ENCODE data around the gene MAP6D1.

The MAP6D1 gene

GRCh38 chr3:183775781-183776180, 49.6 kb downstream of the MAP6D1 start:
- no peak overlapping the region for H3K4me3 Mint-ChIP-seq
- H3K27me3 Mint-ChIP-seq (ENCODE audit: low read depth) = no peaks in the 10 kb centered on the region
- DNase-seq (ENCODE audit: low spot score) = no peak
- H3K9me3 Mint-ChIP-seq = no peaks in the 10 kb centered on the region
- H3K4me1 Mint-ChIP-seq (ENCODE audit: low read depth) = no peaks in the 10 kb centered on the region
- no peak overlapping the region for H3K27ac Mint-ChIP-seq
- H3K36me3 Mint-ChIP-seq (ENCODE audit: low read depth) = peaks cover 48% of the 10 kb centered on the region

DNA sequence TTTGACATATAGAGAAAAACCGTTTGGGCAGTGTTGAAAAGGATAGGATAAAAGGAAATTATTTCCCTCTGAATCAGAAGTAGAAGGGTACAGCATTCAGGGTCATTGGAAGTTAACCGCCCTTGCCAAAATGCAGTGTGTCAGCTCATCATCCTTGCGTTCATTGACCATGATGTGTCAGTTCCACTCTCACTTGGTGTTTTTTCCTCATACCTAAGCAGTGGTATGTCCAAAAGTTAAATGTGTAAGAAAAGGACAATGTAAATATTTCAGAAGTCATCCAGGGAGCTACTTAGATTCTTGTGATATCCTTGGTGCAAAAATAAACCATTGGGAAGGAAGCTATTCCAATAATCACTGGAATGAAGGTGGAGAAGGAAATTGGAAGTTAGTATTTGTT, 50.7 kb downstream of the MAP6D1 start:
- no peaks in the 10 kb centered on the region for H3K4me1 Mint-ChIP-seq (ENCODE audit: low read depth)
- H3K4me3 Mint-ChIP-seq = no peak overlapping the region
- H3K36me3 Mint-ChIP-seq (ENCODE audit: low read depth) = peaks cover 44% of the 10 kb centered on the region
- no peaks in the 10 kb centered on the region for H3K9me3 Mint-ChIP-seq
- no peak overlapping the region for H3K27ac Mint-ChIP-seq
- no peaks in the 10 kb centered on the region for H3K27me3 Mint-ChIP-seq (ENCODE audit: low read depth)
- DNase-seq (ENCODE audit: low spot score) = no peak

GRCh38 chr3:183769453-183769852, 55.9 kb downstream of the MAP6D1 start:
- no peak for DNase-seq (ENCODE audit: low spot score)
- peaks cover 28% of the 10 kb centered on the region for H3K36me3 Mint-ChIP-seq (ENCODE audit: low read depth)
- peaks cover 10% of the 10 kb centered on the region for H3K4me1 Mint-ChIP-seq (ENCODE audit: low read depth)
- no peaks in the 10 kb centered on the region for H3K9me3 Mint-ChIP-seq
- H3K27ac Mint-ChIP-seq = no peak overlapping the region
- H3K4me3 Mint-ChIP-seq = no peak overlapping the region
- no peaks in the 10 kb centered on the region for H3K27me3 Mint-ChIP-seq (ENCODE audit: low read depth)

DNA sequence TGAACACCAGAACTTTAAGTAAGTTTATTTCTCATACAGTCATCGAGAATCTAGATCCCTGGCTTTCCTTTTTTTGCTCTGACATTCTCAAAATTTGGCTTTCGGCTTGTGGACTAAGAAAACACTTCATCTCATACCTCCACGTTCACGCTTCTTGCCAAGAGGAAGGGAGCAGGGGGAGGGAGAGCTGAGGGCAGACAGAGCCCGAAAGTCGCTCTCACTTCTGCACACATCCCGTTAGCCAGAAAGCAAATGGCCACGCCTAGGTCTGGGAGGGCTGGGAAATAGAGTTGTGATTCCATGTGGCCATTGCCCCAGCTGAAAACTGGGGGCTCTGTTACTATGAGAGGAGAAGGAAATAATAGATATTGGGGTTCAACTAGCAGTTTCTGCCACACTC, 57.3 kb downstream of the MAP6D1 start:
- no peak overlapping the region for H3K4me3 Mint-ChIP-seq
- DNase-seq (ENCODE audit: low spot score) = no peak
- H3K27ac Mint-ChIP-seq = no peak overlapping the region
- H3K4me1 Mint-ChIP-seq (ENCODE audit: low read depth) = peaks cover 10% of the 10 kb centered on the region
- H3K36me3 Mint-ChIP-seq (ENCODE audit: low read depth) = peaks cover 21% of the 10 kb centered on the region
- H3K27me3 Mint-ChIP-seq (ENCODE audit: low read depth) = no peaks in the 10 kb centered on the region
- no peaks in the 10 kb centered on the region for H3K9me3 Mint-ChIP-seq

DNA sequence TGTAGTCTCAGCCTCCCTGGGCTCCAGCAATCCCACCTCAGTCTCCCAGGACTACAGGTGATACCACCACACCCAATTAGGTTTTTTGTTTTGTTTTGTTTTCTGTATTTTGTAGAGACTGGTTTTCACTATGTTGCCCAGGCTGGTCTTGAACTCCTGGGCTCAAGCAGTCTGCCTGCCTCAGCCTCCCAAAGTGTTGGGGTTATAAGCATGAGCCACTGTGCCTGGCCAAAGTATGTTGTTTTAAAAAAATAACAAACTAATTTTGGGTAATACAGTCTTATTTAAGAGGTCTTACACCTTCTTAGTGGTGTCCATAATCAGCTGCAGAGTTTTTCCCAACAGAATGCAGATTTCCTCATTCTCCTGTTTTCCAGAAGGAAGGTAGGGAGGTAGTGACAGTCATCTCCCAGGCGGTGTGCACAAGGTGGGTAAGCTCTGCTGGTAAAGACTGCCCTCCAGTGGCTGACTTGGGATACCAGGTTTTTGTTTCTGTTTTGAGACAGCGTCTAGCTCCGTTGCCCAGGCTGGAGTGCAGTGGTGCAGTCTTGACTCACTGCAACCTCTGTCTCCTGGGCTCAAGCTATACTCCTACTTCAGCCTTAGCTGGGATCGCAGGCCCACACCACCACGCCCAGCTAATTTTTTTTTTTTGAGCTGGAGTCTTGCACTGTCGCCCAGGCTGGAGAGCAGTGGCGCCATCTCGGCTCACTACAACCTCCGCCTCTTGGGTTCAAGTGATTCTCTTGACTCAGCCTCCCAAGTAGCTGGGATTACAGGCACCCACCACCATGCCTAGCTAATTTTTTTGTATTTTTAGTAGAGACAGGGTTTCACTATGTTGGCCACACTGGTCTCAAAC, 58.4 kb downstream of the MAP6D1 start:
- Mint-ChIP-seq H3K9me3 (no peaks in the 10 kb centered on the region), H3K27me3 (ENCODE audit: low read depth) (no peaks in the 10 kb centered on the region), H3K36me3 (ENCODE audit: low read depth) (peaks cover 21% of the 10 kb centered on the region), H3K4me1 (ENCODE audit: low read depth) (peaks cover 10% of the 10 kb centered on the region), H3K4me3 (no peak overlapping the region), H3K27ac (no peak overlapping the region)
- DNase-seq (ENCODE audit: low spot score) = peak; percentile 65

DNA sequence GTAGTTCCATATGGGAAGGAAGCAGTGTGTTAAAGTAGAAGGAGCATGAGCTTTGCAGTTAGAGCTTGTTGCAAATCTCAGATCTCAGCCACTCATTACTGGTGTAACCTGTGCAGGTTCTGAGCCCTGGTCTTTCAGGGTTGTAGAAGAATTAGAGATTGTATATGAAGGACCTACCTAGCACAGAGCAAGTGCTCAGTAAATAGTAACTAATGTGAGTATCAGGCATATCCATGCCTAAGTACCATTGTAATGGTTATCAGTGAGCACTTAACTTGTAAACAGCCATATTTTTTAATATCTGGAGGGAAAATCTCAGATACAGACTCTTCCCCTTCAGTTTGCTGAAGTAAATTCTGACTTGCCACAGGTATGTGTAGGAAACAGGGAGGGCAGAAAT, 59.3 kb downstream of the MAP6D1 start:
- H3K9me3 Mint-ChIP-seq = no peaks in the 10 kb centered on the region
- DNase-seq (ENCODE audit: low spot score) = no peak
- H3K36me3 Mint-ChIP-seq (ENCODE audit: low read depth) = peaks cover 26% of the 10 kb centered on the region
- peaks cover 13% of the 10 kb centered on the region for H3K4me1 Mint-ChIP-seq (ENCODE audit: low read depth)
- H3K27ac Mint-ChIP-seq = peak overlapping the region; percentile 13
- no peak overlapping the region for H3K4me3 Mint-ChIP-seq
- no peaks in the 10 kb centered on the region for H3K27me3 Mint-ChIP-seq (ENCODE audit: low read depth)
